Neural progenitor cell (in vitro differentiated cells): ENCODE data around the gene SLC6A13. TPM values are rescaled to one million over a fixed set of nuclear protein-coding genes. Genes with fewer than 3 reads are reported as not detected.

Source experiments
- DNase-seq: peaks from one replicate; pipeline ENCODE4 v3.0.0-alpha.2; 2016; ENCODE audit warnings: low spot score
- H2AFZ ChIP-seq: fragments of 200-600 bp; sonication (generic); replicated peaks from 2 replicates; pipeline ENCODE4 v1.6.1; 2016; ENCODE audit warnings: antibody characterized with exemption
- H3F3A ChIP-seq: fragments of 200-600 bp; sonication (generic); 2 replicates; pipeline ENCODE4 v1.6.1; 2016; ENCODE audit warnings: antibody characterized with exemption, low read depth
- H3K27ac ChIP-seq: fragments of 200-600 bp; sonication (generic); 2 replicates; pipeline ENCODE4 v1.5.1; 2016; ENCODE audit warnings: mild to moderate bottlenecking
- H3K27me3 ChIP-seq: fragments of 200-600 bp; sonication (generic); 2 replicates; pipeline ENCODE4 v1.6.1; 2016; ENCODE audit warnings: mild to moderate bottlenecking, moderate library complexity
- H3K36me3 ChIP-seq: fragments of 200-600 bp; sonication (generic); 2 replicates; pipeline ENCODE4 v1.5.1; 2016
- H3K4me1 ChIP-seq: fragments of 200-600 bp; sonication (generic); 2 replicates; pipeline ENCODE4 v1.6.1; 2016; ENCODE audit warnings: mixed run types
- H3K4me2 ChIP-seq: fragments of 200-600 bp; sonication (generic); 2 replicates; pipeline ENCODE4 v1.6.1; 2016
- H3K4me3 ChIP-seq: fragments of 200-600 bp; sonication (generic); 2 replicates; pipeline ENCODE4 v1.5.1; 2016
- H3K79me2 ChIP-seq: fragments of 200-600 bp; sonication (generic); 2 replicates; pipeline ENCODE4 v1.6.1; 2016; ENCODE audit warnings: low read depth
- H3K9ac ChIP-seq: fragments of 200-600 bp; sonication (generic); 2 replicates; pipeline ENCODE4 v1.6.1; 2016
- H3K9me3 ChIP-seq: fragments of 200-600 bp; sonication (generic); 2 replicates; pipeline ENCODE4 v1.5.1; 2016; ENCODE audit warnings: low read depth
- H4K20me1 ChIP-seq: fragments of 200-600 bp; sonication (generic); 2 replicates; pipeline ENCODE4 v1.6.1; 2016; ENCODE audit warnings: low read depth
- H3K27ac Mint-ChIP-seq: 3 replicates; pipeline ENCODE4 v1.8.0; 2021; ENCODE audit warnings: mixed read lengths
- H3K27me3 Mint-ChIP-seq: 2 replicates; pipeline ENCODE4 v1.8.0; 2022; ENCODE audit warnings: low read depth, mild to moderate bottlenecking, inconsistent platforms, moderate library complexity, mixed read lengths; ENCODE audit not compliant: insufficient read depth
- H3K36me3 Mint-ChIP-seq: 3 replicates; pipeline ENCODE4 v1.8.0; 2021; ENCODE audit warnings: mixed read lengths
- H3K4me1 Mint-ChIP-seq: 3 replicates; pipeline ENCODE4 v1.8.0; 2021; ENCODE audit warnings: mixed read lengths
- H3K4me3 Mint-ChIP-seq: 3 replicates; pipeline ENCODE4 v1.8.0; 2021; ENCODE audit warnings: mild to moderate bottlenecking, moderate library complexity, mixed read lengths
- H3K9me3 Mint-ChIP-seq: 3 replicates; pipeline ENCODE4 v1.8.0; 2020; ENCODE audit warnings: mixed read lengths
- EZH2 ChIP-seq: fragments of 200-600 bp; sonication (generic); IDR thresholded peaks from 2 replicates; pipeline ENCODE4 v1.6.1; 2017; ENCODE audit warnings: antibody characterized with exemption, mild to moderate bottlenecking, moderate library complexity
- EZH2phosphoT487 ChIP-seq: fragments of 200-600 bp; sonication (generic); IDR thresholded peaks from 2 replicates; pipeline ENCODE4 v1.6.1; 2017; ENCODE audit warnings: antibody characterized with exemption
- total RNA-seq: library from RNA; depleted of rRNA; stranded (reverse); fragments of >200 nt; gene quantifications from 2 replicates; pipeline ENCODE4 v1.2.3, GENCODE V29; 2015; ENCODE audit warnings: low replicate concordance
- TF ChIP-seq, protein P1 (sequence below): fragments of 200-600 bp; sonication (generic); IDR thresholded peaks from 2 replicates; pipeline ENCODE4 v1.5.1; 2017; ENCODE audit warnings: antibody characterized with exemption, mild to moderate bottlenecking

SLC6A13 gene
- total RNA-seq, 1 donor from 2014 or later: not detected

DNA sequence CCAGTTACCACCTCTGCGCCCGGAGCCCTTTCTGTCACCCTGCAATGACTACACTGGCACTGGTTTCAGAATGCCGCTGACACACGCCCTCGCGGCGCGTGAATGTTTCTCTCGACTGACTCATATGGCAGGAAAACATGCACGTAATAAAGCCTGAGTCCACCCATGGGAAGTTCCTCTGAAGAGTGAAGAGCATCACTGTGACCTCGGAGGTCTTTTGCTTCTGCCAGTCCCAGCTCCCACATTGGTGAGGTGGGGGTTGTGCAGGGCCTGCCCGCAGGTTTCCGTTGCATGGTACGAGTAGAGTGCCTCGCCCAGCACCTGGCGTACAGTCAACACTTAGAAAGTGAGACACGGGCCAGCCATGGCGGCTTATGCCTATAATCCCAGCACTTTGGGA is 37.6 kb downstream of the SLC6A13 start:
- Histone ChIP-seq H2AFZ (no peak overlapping the region), H3K4me3 (no peak overlapping the region), H3K27me3 (peaks cover 31% of the 10 kb centered on the region), H3K36me3 (no peaks in the 10 kb centered on the region), H3F3A (peaks cover 9% of the 10 kb centered on the region), H3K4me1 (peaks cover 16% of the 10 kb centered on the region), H3K9ac (no peak overlapping the region), H3K27ac (no peak overlapping the region), H4K20me1 (no peaks in the 10 kb centered on the region), H3K9me3 (no peaks in the 10 kb centered on the region), H3K4me2 (no peak overlapping the region), H3K79me2 (no peaks in the 10 kb centered on the region)
- TF ChIP-seq EZH2 (no peak), EZH2phosphoT487 (no peak)
- TF ChIP-seq, protein P1, sequence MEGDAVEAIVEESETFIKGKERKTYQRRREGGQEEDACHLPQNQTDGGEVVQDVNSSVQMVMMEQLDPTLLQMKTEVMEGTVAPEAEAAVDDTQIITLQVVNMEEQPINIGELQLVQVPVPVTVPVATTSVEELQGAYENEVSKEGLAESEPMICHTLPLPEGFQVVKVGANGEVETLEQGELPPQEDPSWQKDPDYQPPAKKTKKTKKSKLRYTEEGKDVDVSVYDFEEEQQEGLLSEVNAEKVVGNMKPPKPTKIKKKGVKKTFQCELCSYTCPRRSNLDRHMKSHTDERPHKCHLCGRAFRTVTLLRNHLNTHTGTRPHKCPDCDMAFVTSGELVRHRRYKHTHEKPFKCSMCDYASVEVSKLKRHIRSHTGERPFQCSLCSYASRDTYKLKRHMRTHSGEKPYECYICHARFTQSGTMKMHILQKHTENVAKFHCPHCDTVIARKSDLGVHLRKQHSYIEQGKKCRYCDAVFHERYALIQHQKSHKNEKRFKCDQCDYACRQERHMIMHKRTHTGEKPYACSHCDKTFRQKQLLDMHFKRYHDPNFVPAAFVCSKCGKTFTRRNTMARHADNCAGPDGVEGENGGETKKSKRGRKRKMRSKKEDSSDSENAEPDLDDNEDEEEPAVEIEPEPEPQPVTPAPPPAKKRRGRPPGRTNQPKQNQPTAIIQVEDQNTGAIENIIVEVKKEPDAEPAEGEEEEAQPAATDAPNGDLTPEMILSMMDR: no peak
- Mint-ChIP-seq H3K27me3 (peaks cover 57% of the 10 kb centered on the region), H3K9me3 (peaks cover 2% of the 10 kb centered on the region), H3K36me3 (no peaks in the 10 kb centered on the region), H3K27ac (no peak overlapping the region), H3K4me3 (no peak overlapping the region), H3K4me1 (peaks cover 28% of the 10 kb centered on the region)
- no peak for DNase-seq

DNA sequence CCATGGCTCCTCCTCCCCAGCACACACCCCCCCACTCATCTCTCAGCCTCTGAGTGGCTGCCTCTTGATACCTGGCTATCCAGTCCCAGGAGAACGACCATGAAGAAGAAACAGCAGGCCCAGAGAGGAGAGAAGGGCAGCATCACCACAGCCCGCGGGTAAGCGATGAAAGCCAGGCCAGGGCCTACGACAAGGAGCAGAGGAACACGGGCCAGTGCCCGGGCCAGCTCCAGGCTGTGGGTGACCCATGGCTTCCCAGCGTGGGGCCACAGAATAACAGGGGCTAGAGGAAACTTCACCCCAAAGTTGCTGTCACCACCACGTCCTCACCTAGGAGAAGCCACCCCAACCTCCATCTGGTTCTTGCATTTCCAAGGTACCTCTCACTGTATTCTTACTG is 38.3 kb downstream of the SLC6A13 start:
- H3F3A ChIP-seq: peaks cover 2% of the 10 kb centered on the region
- peaks cover 10% of the 10 kb centered on the region for H3K4me1 ChIP-seq
- peaks cover 2% of the 10 kb centered on the region for H3K9me3 Mint-ChIP-seq
- no peak for DNase-seq
- peaks cover 52% of the 10 kb centered on the region for H3K27me3 Mint-ChIP-seq
- peaks cover 25% of the 10 kb centered on the region for H3K27me3 ChIP-seq
- no peak overlapping the region for H3K27ac ChIP-seq
- H3K9ac ChIP-seq: no peak overlapping the region
- no peaks in the 10 kb centered on the region for H3K36me3 ChIP-seq
- no peak overlapping the region for H3K4me2 ChIP-seq
- H3K4me3 Mint-ChIP-seq: no peak overlapping the region
- H3K79me2 ChIP-seq: no peaks in the 10 kb centered on the region
- H3K36me3 Mint-ChIP-seq: no peaks in the 10 kb centered on the region
- TF ChIP-seq EZH2 (no peak), EZH2phosphoT487 (no peak)
- TF ChIP-seq, protein P1: no peak
- H3K27ac Mint-ChIP-seq: no peak overlapping the region
- no peak overlapping the region for H3K4me3 ChIP-seq
- H4K20me1 ChIP-seq: no peaks in the 10 kb centered on the region
- H3K9me3 ChIP-seq: no peaks in the 10 kb centered on the region
- H2AFZ ChIP-seq: no peak overlapping the region
- peaks cover 21% of the 10 kb centered on the region for H3K4me1 Mint-ChIP-seq

DNA sequence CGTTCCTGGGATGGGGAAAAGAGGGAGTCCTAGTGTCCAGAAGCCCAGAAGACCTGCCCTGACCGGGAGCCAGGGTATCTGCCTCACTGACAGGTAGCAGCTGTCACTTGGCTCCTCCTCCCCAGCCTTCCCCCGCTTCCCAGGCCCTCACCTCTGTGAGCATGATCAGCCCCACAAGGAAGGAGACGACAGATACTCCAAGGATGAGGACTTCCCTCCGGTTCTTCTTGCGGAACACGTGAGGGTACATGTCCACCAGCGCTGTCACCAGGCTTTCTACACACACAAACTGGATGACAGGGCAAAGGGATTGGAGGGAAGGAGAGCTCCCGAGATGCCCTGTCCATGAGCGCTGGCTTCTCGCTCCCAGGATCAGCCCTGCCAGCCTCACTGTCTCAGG is 38.8 kb downstream of the SLC6A13 start:
- no peak overlapping the region for H3K27ac Mint-ChIP-seq
- no peaks in the 10 kb centered on the region for H3K79me2 ChIP-seq
- H3K27me3 ChIP-seq: peaks cover 20% of the 10 kb centered on the region
- no peaks in the 10 kb centered on the region for H3K36me3 ChIP-seq
- H4K20me1 ChIP-seq: no peaks in the 10 kb centered on the region
- H3K4me3 ChIP-seq: no peak overlapping the region
- H3K27me3 Mint-ChIP-seq: peaks cover 48% of the 10 kb centered on the region
- no peaks in the 10 kb centered on the region for H3K36me3 Mint-ChIP-seq
- H3K9me3 Mint-ChIP-seq: peaks cover 2% of the 10 kb centered on the region
- H3K4me1 ChIP-seq: peaks cover 7% of the 10 kb centered on the region
- no peak for TF ChIP-seq EZH2
- TF ChIP-seq, protein P1: no peak
- no peak for TF ChIP-seq EZH2phosphoT487
- H3K4me3 Mint-ChIP-seq: no peak overlapping the region
- no peak for DNase-seq
- no peak overlapping the region for H3K27ac ChIP-seq
- no peak overlapping the region for H3K4me2 ChIP-seq
- H3K9ac ChIP-seq: no peak overlapping the region
- peaks cover 16% of the 10 kb centered on the region for H3K4me1 Mint-ChIP-seq
- no peaks in the 10 kb centered on the region for H3K9me3 ChIP-seq
- H2AFZ ChIP-seq: no peak overlapping the region
- H3F3A ChIP-seq: no peaks in the 10 kb centered on the region
